ENCODE results near the gene MYO1A. TPM values are rescaled to one million over a fixed set of nuclear protein-coding genes. Genes with fewer than 3 reads are reported as not detected.

MYO1A gene
- total RNA-seq, 1 experiment from 2014 or later = 0.26 TPM

DNA sequence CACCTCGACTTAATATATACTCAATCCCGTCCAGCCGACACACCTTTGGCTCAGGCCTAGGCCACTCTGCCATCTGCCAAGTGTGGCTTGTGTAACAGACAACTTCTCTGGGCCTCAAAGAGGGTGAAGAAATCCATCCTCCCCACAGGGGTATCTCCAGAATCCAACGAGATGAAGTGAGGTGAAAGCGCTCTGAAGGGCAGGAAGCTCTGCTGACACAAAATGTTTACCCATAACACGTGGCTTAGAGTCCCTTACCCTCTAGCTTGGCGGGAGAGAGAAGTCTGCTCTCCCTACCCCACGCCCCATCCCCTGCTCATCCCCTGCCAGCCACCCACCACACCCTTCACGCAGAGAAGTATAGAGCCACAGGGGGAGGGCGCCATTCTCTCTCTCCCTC lies 56.6 kb downstream of the MYO1A start:
- Mint-ChIP-seq H3K4me3 (no peak overlapping the region), H3K4me1 (peaks cover 9 to 16% of the 10 kb centered on the region in 2 experiments), H3K27me3 (ENCODE audit: low read depth) (no peaks in the 10 kb centered on the region), H3K9me3 (no peaks in the 10 kb centered on the region; a peak in 1 of 5 replicates), H3K36me3 (ENCODE audit: insufficient read depth in 1 of 3, low read depth in 3 of 3) (peaks cover 3 to 12% (median 10%) of the 10 kb centered on the region in 3 experiments), H3K27ac (no peak overlapping the region)
- H3T11ph ChIP-seq (ENCODE audit: low read length) = no peak overlapping the region
- no peak overlapping the region for H3K23ac ChIP-seq (ENCODE audit: insufficient read length, low read depth, low read length)
- H2BK15ac ChIP-seq (ENCODE audit: low read depth, low read length) = no peak overlapping the region
- H2BK20ac ChIP-seq (ENCODE audit: low read depth, low read length, poor library complexity, severe bottlenecking) = no peak overlapping the region
- H3K4me2 ChIP-seq (ENCODE audit: insufficient read depth, insufficient read length, low read length) = no peak overlapping the region
- no peaks in the 10 kb centered on the region for H3K9me3 ChIP-seq (ENCODE audit: control insufficient read depth, low read depth, low read length)
- WGBS (ENCODE audit: extremely low coverage, insufficient read length, low lambda C conversion rate) = no CpG with 5 or more reads among the region's 10 CpGs
- H3K79me1 ChIP-seq (ENCODE audit: insufficient read depth, low read depth, low read length, poor library complexity, severe bottlenecking) = peaks cover 3% of the 10 kb centered on the region
- no peak overlapping the region for H3K14ac ChIP-seq (ENCODE audit: insufficient read depth, low read length)
- TF ChIP-seq, protein P1, sequence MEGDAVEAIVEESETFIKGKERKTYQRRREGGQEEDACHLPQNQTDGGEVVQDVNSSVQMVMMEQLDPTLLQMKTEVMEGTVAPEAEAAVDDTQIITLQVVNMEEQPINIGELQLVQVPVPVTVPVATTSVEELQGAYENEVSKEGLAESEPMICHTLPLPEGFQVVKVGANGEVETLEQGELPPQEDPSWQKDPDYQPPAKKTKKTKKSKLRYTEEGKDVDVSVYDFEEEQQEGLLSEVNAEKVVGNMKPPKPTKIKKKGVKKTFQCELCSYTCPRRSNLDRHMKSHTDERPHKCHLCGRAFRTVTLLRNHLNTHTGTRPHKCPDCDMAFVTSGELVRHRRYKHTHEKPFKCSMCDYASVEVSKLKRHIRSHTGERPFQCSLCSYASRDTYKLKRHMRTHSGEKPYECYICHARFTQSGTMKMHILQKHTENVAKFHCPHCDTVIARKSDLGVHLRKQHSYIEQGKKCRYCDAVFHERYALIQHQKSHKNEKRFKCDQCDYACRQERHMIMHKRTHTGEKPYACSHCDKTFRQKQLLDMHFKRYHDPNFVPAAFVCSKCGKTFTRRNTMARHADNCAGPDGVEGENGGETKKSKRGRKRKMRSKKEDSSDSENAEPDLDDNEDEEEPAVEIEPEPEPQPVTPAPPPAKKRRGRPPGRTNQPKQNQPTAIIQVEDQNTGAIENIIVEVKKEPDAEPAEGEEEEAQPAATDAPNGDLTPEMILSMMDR (conservative IDR thresholded peaks at IDR 0.05) = no peak
- H3K9ac ChIP-seq (ENCODE audit: extremely low read depth, insufficient read length, low read length) = no peak overlapping the region
- no peak overlapping the region for H2BK5ac ChIP-seq (ENCODE audit: insufficient read length, low read length)
- no peak overlapping the region for H2AK5ac ChIP-seq (ENCODE audit: insufficient read length, low read length)
- no peaks in the 10 kb centered on the region for H3K23me2 ChIP-seq (ENCODE audit: insufficient read length, low read depth, low read length, poor library complexity, severe bottlenecking)
- H3K27me3 ChIP-seq (ENCODE audit: insufficient read depth, low read length) = no peaks in the 10 kb centered on the region
- H3K79me2 ChIP-seq (ENCODE audit: insufficient read depth, low read length) = no peaks in the 10 kb centered on the region; the same call in none of the 2 replicates
- H3K27ac ChIP-seq (ENCODE audit: insufficient read length, low read depth, low read length) = no peak overlapping the region
- no peak overlapping the region for H2AFZ ChIP-seq (ENCODE audit: low read length)
- H2BK120ac ChIP-seq (ENCODE audit: low read depth, low read length, poor library complexity, severe bottlenecking) = no peak overlapping the region
- H4K20me1 ChIP-seq (ENCODE audit: control insufficient read depth, insufficient read depth, insufficient read length) = no peaks in the 10 kb centered on the region
- H3K4me1 ChIP-seq (ENCODE audit: insufficient read depth, low read length) = peaks cover 3% of the 10 kb centered on the region; the same call in 1 of the 2 replicates
- peak; percentile 26 for DNase-seq
- no peak overlapping the region for H3K56ac ChIP-seq (ENCODE audit: insufficient read length, low read depth, low read length)
- no peak overlapping the region for H4K5ac ChIP-seq (ENCODE audit: insufficient read length, low read depth, low read length)
- no peak overlapping the region for H4K91ac ChIP-seq (ENCODE audit: insufficient read length, low read depth, low read length)
- H2BK12ac ChIP-seq (ENCODE audit: insufficient read length, low read depth, low read length) = no peak overlapping the region
- H3K4ac ChIP-seq (ENCODE audit: low read depth, low read length) = no peak overlapping the region
- no peak overlapping the region for H4K8ac ChIP-seq (replicated peaks; ENCODE audit: insufficient read length, low read depth, low read length)
- no peak overlapping the region for H3K18ac ChIP-seq (ENCODE audit: insufficient read length, low read depth, low read length)

Measured in H9 (cell line).